Esophagus squamous epithelium (tissue), 4 donors: Measurements from ENCODE around the gene FLNB.

Experiments used
- CTCF ChIP-seq, 6 experiments: fragments of 450-650 bp in 4 of 6; fragments of 200-600 bp in 2 of 6; sonication (generic) in 2 of 6; IDR thresholded peaks; one replicate each; pipeline ENCODE4 v1.5.1; 2016 to 2019; ENCODE audit warnings: antibody characterized with exemption in 6 of 6, mild to moderate bottlenecking in 4 of 6, moderate library complexity in 4 of 6
- POLR2A ChIP-seq, 4 donors: fragments of 450-650 bp; IDR thresholded peaks; one replicate each; pipeline ENCODE4 v1.6.1; 2017; ENCODE audit warnings: antibody characterized with exemption in 4 of 4, mild to moderate bottlenecking in 4 of 4, moderate library complexity in 3 of 4

DNA sequence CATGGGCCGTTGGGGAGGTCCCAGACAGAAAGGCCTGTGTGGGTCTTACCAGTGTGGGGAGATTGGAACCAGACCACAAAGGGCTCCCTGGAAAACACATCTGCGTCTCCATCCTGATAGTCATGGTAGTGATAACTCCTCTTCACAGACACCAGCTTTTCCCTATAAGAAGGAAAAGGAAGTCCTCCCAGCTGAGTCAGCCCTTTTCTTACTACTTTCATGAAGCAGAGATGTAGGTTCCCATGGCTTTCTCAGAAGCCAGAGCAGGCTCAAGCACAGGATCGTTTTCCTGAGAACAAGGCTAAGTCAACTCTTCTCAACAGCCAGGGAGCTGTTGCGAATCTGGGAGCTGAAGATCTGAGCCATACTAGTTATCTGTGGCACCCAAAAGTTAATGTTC, 196.5 kb downstream of the FLNB start:
- no peak for TF ChIP-seq CTCF (IDR thresholded peaks at IDR 0.05)
- no peak for TF ChIP-seq POLR2A (IDR thresholded peaks at IDR 0.05)
